H9 (cell line): ENCODE measurements around the gene CHMP4B. TPM values are rescaled to one million over a fixed set of nuclear protein-coding genes. Genes with fewer than 3 reads are reported as not detected.

Experiments
- DNase-seq: peaks from one replicate; pipeline ENCODE4 v3.0.0-alpha.2; 2017
- H2AFZ ChIP-seq: one replicate; pipeline ENCODE4 v1.6.1; 2013; ENCODE audit warnings: mild to moderate bottlenecking, low read length, control low read depth, moderate library complexity
- H2AK5ac ChIP-seq: 2 replicates; pipeline ENCODE4 v1.6.1; 2013; ENCODE audit warnings: low read length, control low read depth, mixed read lengths; ENCODE audit not compliant: insufficient read length
- H2BK120ac ChIP-seq: one replicate; pipeline ENCODE4 v1.6.1; 2013; ENCODE audit warnings: low read depth, mild to moderate bottlenecking, low read length, control low read depth, inconsistent platforms; ENCODE audit not compliant: poor library complexity, severe bottlenecking
- H2BK12ac ChIP-seq: 2 replicates; pipeline ENCODE4 v1.6.1; 2013; ENCODE audit warnings: low read length, control low read depth, mixed read lengths, low read depth; ENCODE audit not compliant: insufficient read length
- H2BK15ac ChIP-seq: 2 replicates; pipeline ENCODE4 v1.6.1; 2013; ENCODE audit warnings: low read depth, low read length, control low read depth
- H2BK20ac ChIP-seq: one replicate; pipeline ENCODE4 v1.6.1; 2013; ENCODE audit warnings: low read depth, mild to moderate bottlenecking, low read length, control low read depth, inconsistent platforms; ENCODE audit not compliant: poor library complexity, severe bottlenecking
- H2BK5ac ChIP-seq: 2 replicates; pipeline ENCODE4 v1.6.1; 2013; ENCODE audit warnings: low read length, control low read depth, mixed read lengths; ENCODE audit not compliant: insufficient read length
- H3K14ac ChIP-seq: 2 replicates; pipeline ENCODE4 v1.6.1; 2013; ENCODE audit warnings: low read length, control low read depth; ENCODE audit not compliant: insufficient read depth
- H3K18ac ChIP-seq: 2 replicates; pipeline ENCODE4 v1.6.1; 2013; ENCODE audit warnings: low read depth, mild to moderate bottlenecking, mixed read lengths, low read length, control low read depth; ENCODE audit not compliant: insufficient read length
- H3K23ac ChIP-seq: 2 replicates; pipeline ENCODE4 v1.6.1; 2013; ENCODE audit warnings: low read length, control low read depth, mixed read lengths, low read depth; ENCODE audit not compliant: insufficient read length
- H3K23me2 ChIP-seq: 2 replicates; pipeline ENCODE4 v1.6.1; 2013; ENCODE audit warnings: low read depth, mild to moderate bottlenecking, mixed read lengths, low read length, control low read depth; ENCODE audit not compliant: insufficient read length, poor library complexity, severe bottlenecking
- H3K27ac ChIP-seq: 2 replicates; pipeline ENCODE4 v1.5.1; 2013; ENCODE audit warnings: low read length, control low read depth, mixed read lengths, low read depth; ENCODE audit not compliant: insufficient read length
- H3K27me3 ChIP-seq: 2 replicates; pipeline ENCODE4 v1.6.1; 2013; ENCODE audit warnings: low read length, control low read depth, inconsistent platforms; ENCODE audit not compliant: insufficient read depth
- H3K4ac ChIP-seq: 2 replicates; pipeline ENCODE4 v1.6.1; 2013; ENCODE audit warnings: low read depth, mild to moderate bottlenecking, control low read depth, inconsistent platforms, low read length, moderate library complexity
- H3K4me1 ChIP-seq: 2 replicates; pipeline ENCODE4 v1.6.1; 2013; ENCODE audit warnings: low read length, control low read depth, inconsistent platforms; ENCODE audit not compliant: insufficient read depth
- H3K4me2 ChIP-seq: 2 replicates; pipeline ENCODE4 v1.6.1; 2013; ENCODE audit warnings: low read length, control low read depth, mixed read lengths; ENCODE audit not compliant: insufficient read length, insufficient read depth
- H3K56ac ChIP-seq: 2 replicates; pipeline ENCODE4 v1.6.1; 2013; ENCODE audit warnings: low read depth, mild to moderate bottlenecking, mixed read lengths, low read length, control low read depth; ENCODE audit not compliant: insufficient read length
- H3K79me1 ChIP-seq: 2 replicates; pipeline ENCODE4 v1.6.1; 2013; ENCODE audit warnings: low read depth, mild to moderate bottlenecking, moderate library complexity, low read length, control low read depth, inconsistent platforms; ENCODE audit not compliant: insufficient read depth, poor library complexity, severe bottlenecking
- H3K79me2 ChIP-seq: 2 replicates; pipeline ENCODE4 v1.6.1; 2013; ENCODE audit warnings: low read length, control low read depth, inconsistent platforms; ENCODE audit not compliant: insufficient read depth
- H3K9ac ChIP-seq: 2 replicates; pipeline ENCODE4 v1.6.1; 2013; ENCODE audit warnings: low read length, control low read depth, mixed read lengths; ENCODE audit not compliant: insufficient read length; ENCODE audit errors: extremely low read depth
- H3K9me3 ChIP-seq: one replicate; pipeline ENCODE4 v1.6.1; 2013; ENCODE audit warnings: low read depth, low read length, inconsistent platforms; ENCODE audit not compliant: control insufficient read depth
- H3T11ph ChIP-seq: one replicate; pipeline ENCODE4 v1.6.1; 2013; ENCODE audit warnings: mild to moderate bottlenecking, low read length, control low read depth, inconsistent platforms
- H4K20me1 ChIP-seq: one replicate; pipeline ENCODE4 v1.6.1; 2013; ENCODE audit not compliant: control insufficient read depth, insufficient read length, insufficient read depth
- H4K5ac ChIP-seq: 2 replicates; pipeline ENCODE4 v1.6.1; 2013; ENCODE audit warnings: low read depth, mild to moderate bottlenecking, mixed read lengths, low read length, control low read depth; ENCODE audit not compliant: insufficient read length
- H4K8ac ChIP-seq: replicated peaks from 2 replicates; pipeline ENCODE4 v1.6.1; 2013; ENCODE audit warnings: low read length, control low read depth, mixed read lengths, low read depth; ENCODE audit not compliant: insufficient read length
- H4K91ac ChIP-seq: 2 replicates; pipeline ENCODE4 v1.6.1; 2013; ENCODE audit warnings: low read depth, mild to moderate bottlenecking, moderate library complexity, mixed read lengths, low read length, control low read depth; ENCODE audit not compliant: insufficient read length
- H3K27ac Mint-ChIP-seq, 3 experiments: 2 replicates in 2 of 3; 3 replicates in 1 of 3; pipeline ENCODE4 v1.8.0; 2020 to 2021; ENCODE audit warnings: mixed read lengths in 3 of 3, mild to moderate bottlenecking in 1 of 3, moderate library complexity in 1 of 3
- H3K27me3 Mint-ChIP-seq: 2 replicates; pipeline ENCODE4 v1.8.0; 2021; ENCODE audit warnings: low read depth, mild to moderate bottlenecking, moderate library complexity, mixed read lengths
- H3K36me3 Mint-ChIP-seq, 3 experiments: 2 replicates in 2 of 3; 3 replicates in 1 of 3; pipeline ENCODE4 v1.8.0; 2020 to 2021; ENCODE audit warnings: low read depth in 3 of 3, mixed read lengths in 3 of 3; ENCODE audit not compliant: insufficient read depth in 1 of 3
- H3K4me1 Mint-ChIP-seq, 2 experiments: 2 replicates each; pipeline ENCODE4 v1.8.0; 2020; ENCODE audit warnings: mixed read lengths in 2 of 2
- H3K4me3 Mint-ChIP-seq, 2 experiments: 2 replicates in 1 of 2; 3 replicates in 1 of 2; pipeline ENCODE4 v1.8.0; 2020 to 2021; ENCODE audit warnings: mild to moderate bottlenecking in 2 of 2, mixed read lengths in 2 of 2, moderate library complexity in 1 of 2
- H3K9me3 Mint-ChIP-seq, 2 experiments: 2 replicates in 1 of 2; 3 replicates in 1 of 2; pipeline ENCODE4 v1.8.0; 2020; ENCODE audit warnings: mild to moderate bottlenecking in 2 of 2, mixed read lengths in 2 of 2, moderate library complexity in 1 of 2
- CTCF ChIP-seq: fragments of 200-600 bp; sonication (generic); conservative IDR thresholded peaks from 3 replicates; pipeline ENCODE4 v1.8.0; 2021; ENCODE audit warnings: antibody characterized with exemption, mild to moderate bottlenecking
- WGBS: extraction: QIAGEN DNeasy Blood & Tissue Kit; methylation state at CpG from one replicate; pipeline ENCODE4 v1.1.7; 2013; ENCODE audit warnings: missing lambda C conversion rate, low lambda C conversion rate, mixed read lengths; ENCODE audit not compliant: insufficient read length; ENCODE audit errors: extremely low coverage; 5-methylcytosine and 5-hydroxymethylcytosine counted together
- total RNA-seq: library from RNA; stranded (reverse); gene quantifications from 2 replicates; pipeline ENCODE4 v1.2.1, GENCODE V29; 2021

Gene CHMP4B
- total RNA-seq, 1 experiment from 2014 or later = 94.9 TPM

DNA sequence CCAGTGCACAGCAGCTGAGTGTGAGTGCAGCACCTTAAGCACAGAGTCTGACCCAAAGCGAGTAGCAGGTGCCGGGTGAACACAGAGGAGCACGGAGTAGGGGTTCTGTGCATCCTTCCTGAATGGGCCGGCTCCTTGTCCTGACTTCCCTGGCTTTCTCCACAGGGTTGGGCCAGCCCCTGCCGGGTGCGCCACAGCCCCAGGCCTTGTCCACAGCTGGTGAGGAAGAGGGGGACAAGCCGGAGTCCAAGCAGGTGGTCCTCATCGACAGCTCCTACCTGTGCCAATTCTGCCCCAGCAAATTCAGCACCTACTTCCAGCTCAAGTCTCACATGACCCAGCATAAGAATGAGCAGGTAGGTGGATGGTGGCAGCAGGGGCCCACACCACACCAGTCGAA, 44.5 kb upstream of the CHMP4B start:
- Histone ChIP-seq H3K18ac (no peak overlapping the region), H2BK20ac (no peak overlapping the region), H4K8ac (no peak overlapping the region), H3K27me3 (no peaks in the 10 kb centered on the region), H2BK120ac (no peak overlapping the region), H3K14ac (no peak overlapping the region), H2AK5ac (no peak overlapping the region), H3K23me2 (no peaks in the 10 kb centered on the region), H2BK5ac (no peak overlapping the region), H3K9ac (no peak overlapping the region), H3K4ac (no peak overlapping the region), H2BK15ac (no peak overlapping the region), H4K20me1 (peaks cover 2% of the 10 kb centered on the region), H3K79me1 (no peaks in the 10 kb centered on the region), H3T11ph (no peak overlapping the region), H3K23ac (no peak overlapping the region), H3K4me1 (no peaks in the 10 kb centered on the region), H3K27ac (no peak overlapping the region), H4K5ac (no peak overlapping the region), H3K9me3 (no peaks in the 10 kb centered on the region), H4K91ac (no peak overlapping the region), H2BK12ac (no peak overlapping the region), H2AFZ (no peak overlapping the region), H3K4me2 (no peak overlapping the region), H3K79me2 (no peaks in the 10 kb centered on the region), H3K56ac (no peak overlapping the region)
- H3K4me3 Mint-ChIP-seq = no peak overlapping the region
- TF ChIP-seq CTCF = no peak
- H3K27ac Mint-ChIP-seq = no peak overlapping the region; a peak in 1 of 7 replicates
- no peaks in the 10 kb centered on the region for H3K27me3 Mint-ChIP-seq
- H3K36me3 Mint-ChIP-seq = peaks cover 4 to 34% (median 5%) of the 10 kb centered on the region in 3 experiments; a peak in 5 of 7 replicates
- WGBS = no CpG with 5 or more reads among the region's 9 CpGs
- H3K4me1 Mint-ChIP-seq = peaks cover 0 to 7% of the 10 kb centered on the region in 2 experiments; a peak in 1 of 4 replicates
- no peaks in the 10 kb centered on the region for H3K9me3 Mint-ChIP-seq
- DNase-seq = no peak
